Body of pancreas (tissue), 4 donors: ENCODE measurements around the gene THAP9. TPM values are rescaled to one million over a fixed set of nuclear protein-coding genes. Genes with fewer than 3 reads are reported as not detected.

Source experiments
- ATAC-seq: fragments of 150-250 bp; one replicate; pipeline ENCODE4 v1.9.1; 2016
- DNase-seq, 4 donors: peaks; one replicate each; pipeline ENCODE4 v3.0.0-alpha.2; 2019
- H3K27ac ChIP-seq, 4 donors: fragments of 200-600 bp; sonication (generic); 1 replicate in 3 of 4; 2 replicates in 1 of 4; pipeline versions ENCODE4 v1.5.1 to v1.6.1; 2016 to 2019; ENCODE audit warnings: mild to moderate bottlenecking in 1 of 4, mixed read lengths in 1 of 4, moderate library complexity in 1 of 4
- H3K27me3 ChIP-seq, 2 donors: fragments of 200-600 bp; sonication (generic); one replicate each; pipeline ENCODE4 v1.6.0; 2016; ENCODE audit warnings: mild to moderate bottlenecking in 1 of 2
- H3K36me3 ChIP-seq, 2 donors: fragments of 200-600 bp; sonication (generic); replicated peaks in 1 of 2; 2 replicates each; pipeline ENCODE4 v1.5.1; 2016; ENCODE audit warnings: low read depth in 2 of 2; ENCODE audit not compliant: insufficient read depth in 1 of 2
- H3K4me1 ChIP-seq: fragments of 200-600 bp; sonication (generic); one replicate; pipeline ENCODE4 v1.6.0; 2016
- H3K4me3 ChIP-seq, 2 donors: fragments of 200-600 bp; sonication (generic); 1 replicate in 1 of 2; 2 replicates in 1 of 2; pipeline ENCODE4 v1.5.1; 2016 to 2019
- H3K9me3 ChIP-seq, 3 donors: fragments of 200-600 bp; sonication (generic); 1 replicate in 2 of 3; 2 replicates in 1 of 3; pipeline ENCODE4 v1.5.1; 2016
- CTCF ChIP-seq, 7 experiments: fragments of 450-650 bp in 4 of 7; fragments of 200-600 bp in 3 of 7; sonication (generic) in 3 of 7; IDR thresholded peaks; one replicate each; pipeline ENCODE4 v1.5.1; 2016 to 2019; ENCODE audit warnings: antibody characterized with exemption in 7 of 7
- POLR2A ChIP-seq, 3 donors: fragments of 450-650 bp; IDR thresholded peaks; one replicate each; pipeline ENCODE4 v1.6.1; 2016; ENCODE audit warnings: antibody characterized with exemption in 3 of 3, mild to moderate bottlenecking in 2 of 3
- WGBS, 2 donors: methylation state at CpG; one replicate each; pipeline ENCODE4 v1.1.5; 2017; 5-methylcytosine and 5-hydroxymethylcytosine counted together
- intact Hi-C: fragments of 100-400 bp; cut with DNase I; formaldehyde crosslinking; loops from one replicate; pipeline ENCODE4 v1.15.1; 2023
- total RNA-seq, 2 donors: library from RNA; depleted of rRNA; stranded (reverse); fragments of >200 nt; gene quantifications; one replicate each; pipeline ENCODE4 v1.1.0, GENCODE V29; 2016

The THAP9 gene
- total RNA-seq, 2 donors from 2014 or later: 0.33 to 3.9 TPM

- peak in 1 of 4 donors; percentile 23 for DNase-seq
- Histone ChIP-seq H3K9me3 (no peaks in the 10 kb centered on the region), H3K27ac (peak overlapping the region; percentile 89 to 100 (median 100)), H3K27me3 (no peaks in the 10 kb centered on the region), H3K36me3 (peaks cover 0 to 1% of the 10 kb centered on the region in 2 donors), H3K4me3 (peak overlapping the region; percentile 13 to 18), H3K4me1 (peaks cover 23% of the 10 kb centered on the region)
- WGBS, 2 donors: 0 to 1% methylated on average over 8 of the region's 8 CpGs
- no peak for TF ChIP-seq CTCF (IDR thresholded peaks at IDR 0.05)
- TF ChIP-seq POLR2A (IDR thresholded peaks at IDR 0.05): no peak
- intact Hi-C loops: no loop called here
- ATAC-seq: no peak
These were observed 716 bp downstream of the THAP9 start for GRCh38 chr4:82901183-82901718.

DNA sequence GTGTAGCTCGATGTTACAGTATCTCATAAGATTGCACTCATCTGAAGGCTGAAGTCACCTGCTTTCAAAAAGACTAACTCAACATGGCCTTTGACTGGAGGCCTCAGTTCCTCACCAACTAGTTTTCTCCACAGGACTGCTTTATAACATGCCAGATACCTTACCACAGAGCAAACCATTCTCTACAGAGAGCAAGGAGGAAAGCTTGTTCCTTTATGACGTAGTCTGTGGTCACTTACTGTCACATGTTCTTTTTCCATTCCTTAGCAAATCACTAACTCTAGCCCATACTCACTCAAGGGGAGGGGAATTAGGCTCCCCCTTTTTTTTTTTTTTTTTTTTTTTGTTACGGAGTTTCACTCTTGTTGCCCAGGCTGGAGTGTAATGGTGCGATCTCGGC is 3.2 kb downstream of the THAP9 start:
- Histone ChIP-seq H3K4me1 (peaks cover 8% of the 10 kb centered on the region), H3K4me3 (no peak overlapping the region), H3K9me3 (no peaks in the 10 kb centered on the region), H3K36me3 (peaks cover 0 to 3% of the 10 kb centered on the region in 2 donors), H3K27ac (no peak overlapping the region), H3K27me3 (no peaks in the 10 kb centered on the region)
- intact Hi-C loops: no loop called here
- DNase-seq: no peak
- WGBS, 2 donors: 90 to 93% methylated on average over 5 of the region's 5 CpGs
- ATAC-seq: no peak
- TF ChIP-seq CTCF (IDR thresholded peaks at IDR 0.05) (no peak), POLR2A (IDR thresholded peaks at IDR 0.05) (no peak)

GRCh38 chr4:82905205-82905604 is 4.7 kb downstream of the THAP9 start:
- no peak overlapping the region for H3K27ac ChIP-seq
- peaks cover 0 to 3% of the 10 kb centered on the region in 2 donors for H3K36me3 ChIP-seq
- H3K4me1 ChIP-seq: no peaks in the 10 kb centered on the region
- 67 to 76% methylated on average over 2 of the region's 2 CpGs for WGBS, 2 donors
- DNase-seq: no peak
- H3K27me3 ChIP-seq: no peaks in the 10 kb centered on the region
- intact Hi-C loops: no loop called here
- no peaks in the 10 kb centered on the region for H3K9me3 ChIP-seq
- TF ChIP-seq POLR2A (IDR thresholded peaks at IDR 0.05): no peak
- no peak for TF ChIP-seq CTCF (IDR thresholded peaks at IDR 0.05)
- no peak for ATAC-seq
- no peak overlapping the region for H3K4me3 ChIP-seq

DNA sequence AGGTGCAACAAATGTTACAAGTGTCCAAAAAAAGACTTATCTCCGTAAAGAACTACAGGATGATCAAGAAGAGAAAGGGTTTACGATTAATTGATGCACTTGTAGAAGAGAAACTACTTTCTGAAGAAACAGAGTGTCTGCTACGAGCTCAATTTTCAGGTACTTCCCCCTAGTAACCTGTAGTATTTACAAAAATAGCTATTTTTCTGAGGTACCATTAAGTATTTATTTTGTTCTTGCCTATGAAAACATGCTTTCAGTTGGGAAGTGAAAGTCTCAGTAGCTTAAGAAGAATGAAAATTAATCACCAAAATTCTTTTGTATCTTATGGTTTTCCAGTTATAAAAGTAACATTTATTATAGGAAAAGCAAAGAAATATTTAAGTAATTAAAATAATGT is 5.9 kb downstream of the THAP9 start:
- WGBS, 2 donors: 87 to 89% methylated on average over 3 of the region's 3 CpGs
- no peak overlapping the region for H3K4me3 ChIP-seq
- H3K4me1 ChIP-seq: no peaks in the 10 kb centered on the region
- H3K27ac ChIP-seq: no peak overlapping the region
- DNase-seq (no peak), ATAC-seq (no peak)
- no peaks in the 10 kb centered on the region for H3K9me3 ChIP-seq
- H3K27me3 ChIP-seq: no peaks in the 10 kb centered on the region
- no peak for TF ChIP-seq CTCF (IDR thresholded peaks at IDR 0.05)
- no peak for TF ChIP-seq POLR2A (IDR thresholded peaks at IDR 0.05)
- peaks cover 0 to 3% of the 10 kb centered on the region in 2 donors for H3K36me3 ChIP-seq
- intact Hi-C loops: no loop called here

- 23 to 35% methylated on average over 1 of the region's 1 CpG for WGBS, 2 donors
- Histone ChIP-seq H3K4me1 (no peaks in the 10 kb centered on the region), H3K36me3 (peaks cover 0 to 3% of the 10 kb centered on the region in 2 donors), H3K27me3 (no peaks in the 10 kb centered on the region), H3K4me3 (no peak overlapping the region), H3K27ac (no peak overlapping the region), H3K9me3 (no peaks in the 10 kb centered on the region)
- TF ChIP-seq POLR2A (IDR thresholded peaks at IDR 0.05) (no peak), CTCF (IDR thresholded peaks at IDR 0.05) (no peak)
- DNase-seq: no peak
- no peak for ATAC-seq
- intact Hi-C loops: no loop called here
These were observed 8.8 kb downstream of the THAP9 start for GRCh38 chr4:82909326-82909725.
